MM.1S (cell line): Measurements from ENCODE around the gene RNLS.

Source experiments
- DNase-seq: peaks from one replicate; pipeline ENCODE4 v3.0.0-alpha.2; 2015
- H2AFZ ChIP-seq: fragments of 300-600 bp; sonication (generic); 2 replicates; pipeline ENCODE4 v1.6.0; 2016; ENCODE audit warnings: antibody characterized with exemption, low read length
- H3F3A ChIP-seq: fragments of 300-600 bp; sonication (generic); 2 replicates; pipeline ENCODE4 v1.6.1; 2016; ENCODE audit warnings: mild to moderate bottlenecking, antibody characterized with exemption, low read length, moderate library complexity, mixed read lengths; ENCODE audit not compliant: insufficient read depth
- H3K27ac ChIP-seq: fragments of 300-600 bp; sonication (generic); 2 replicates; pipeline ENCODE4 v1.5.1; 2016; ENCODE audit warnings: mild to moderate bottlenecking, low read length
- H3K27me3 ChIP-seq: fragments of 300-600 bp; sonication (generic); replicated peaks from 2 replicates; pipeline ENCODE4 v1.6.0; 2016; ENCODE audit warnings: low read length; ENCODE audit not compliant: insufficient read depth
- H3K36me3 ChIP-seq: fragments of 300-600 bp; sonication (generic); replicated peaks from 2 replicates; pipeline ENCODE4 v1.6.1; 2016; ENCODE audit warnings: mild to moderate bottlenecking, low read length, mixed read lengths; ENCODE audit not compliant: insufficient read depth
- H3K4me1 ChIP-seq: fragments of 300-600 bp; sonication (generic); 2 replicates; pipeline ENCODE4 v1.6.1; 2016; ENCODE audit warnings: low read length, mixed read lengths
- H3K4me2 ChIP-seq: fragments of 300-600 bp; sonication (generic); 2 replicates; pipeline ENCODE4 v1.6.0; 2016; ENCODE audit warnings: low read depth, low read length
- H3K4me3 ChIP-seq: fragments of 300-600 bp; sonication (generic); 2 replicates; pipeline ENCODE4 v1.5.1; 2016; ENCODE audit warnings: low read length, mixed read lengths
- H3K79me2 ChIP-seq: fragments of 300-600 bp; sonication (generic); 2 replicates; pipeline ENCODE4 v1.6.1; 2016; ENCODE audit warnings: mixed run types, low read length, mixed read lengths
- H3K9ac ChIP-seq: fragments of 300-600 bp; sonication (generic); 2 replicates; pipeline ENCODE4 v1.6.1; 2016; ENCODE audit warnings: low read length, mixed read lengths
- H3K9me2 ChIP-seq: fragments of 300-600 bp; sonication (generic); replicated peaks from 2 replicates; pipeline ENCODE4 v1.6.1; 2016; ENCODE audit warnings: mild to moderate bottlenecking, low read length, mixed read lengths; ENCODE audit not compliant: insufficient read depth
- H3K9me3 ChIP-seq: fragments of 300-600 bp; sonication (generic); replicated peaks from 2 replicates; pipeline ENCODE4 v1.6.1; 2016; ENCODE audit warnings: mild to moderate bottlenecking, low read length, mixed read lengths; ENCODE audit not compliant: insufficient read depth
- H4K20me1 ChIP-seq: fragments of 300-600 bp; sonication (generic); 2 replicates; pipeline ENCODE4 v1.6.1; 2016; ENCODE audit warnings: mild to moderate bottlenecking, low read length, moderate library complexity, mixed read lengths; ENCODE audit not compliant: insufficient read depth
- CTCF ChIP-seq: fragments of 300-600 bp; sonication (generic); IDR thresholded peaks from 2 replicates; pipeline ENCODE4 v1.5.1; 2016; ENCODE audit warnings: antibody characterized with exemption, low read length, mixed read lengths
- EZH2 ChIP-seq: fragments of 300-600 bp; sonication (generic); optimal IDR thresholded peaks from 2 replicates; pipeline ENCODE3; 2017; ENCODE audit warnings: low read depth, mild to moderate bottlenecking, antibody characterized with exemption, low read length, mixed read lengths
- EZH2phosphoT487 ChIP-seq: fragments of 300-600 bp; sonication (generic); IDR thresholded peaks from 2 replicates; pipeline ENCODE4 v1.6.1; 2018; ENCODE audit warnings: antibody characterized with exemption, low read length

Gene RNLS

GRCh38 chr10:88582806-88583583 is at the start of gene RNLS:
RNLS (minus strand) TSS chr10:88583318.
- peak within 1 kb of the TSS; percentile 93 for H3K27ac ChIP-seq
- H3K79me2 ChIP-seq, result no peaks in the 10 kb centered on the region
- TF ChIP-seq EZH2phosphoT487 (no peak), CTCF (peak; percentile 79), EZH2 (no peak)

GRCh38 chr10:88624840-88625239 is 41.7 kb upstream of the RNLS start:
- no peaks in the 10 kb centered on the region for H3K9me3 ChIP-seq
- no peak overlapping the region for H3K4me3 ChIP-seq
- H3K9me2 ChIP-seq, result no peaks in the 10 kb centered on the region
- no peaks in the 10 kb centered on the region for H3K4me1 ChIP-seq
- H3K36me3 ChIP-seq, result no peaks in the 10 kb centered on the region
- H3K79me2 ChIP-seq, result no peaks in the 10 kb centered on the region
- no peak overlapping the region for H3K27ac ChIP-seq
- no peak overlapping the region for H3K4me2 ChIP-seq
- no peaks in the 10 kb centered on the region for H3K27me3 ChIP-seq
- no peak for TF ChIP-seq EZH2phosphoT487
- no peak for TF ChIP-seq EZH2
- no peak for TF ChIP-seq CTCF
- H3F3A ChIP-seq, result no peaks in the 10 kb centered on the region
- DNase-seq, result no peak
- H4K20me1 ChIP-seq, result no peaks in the 10 kb centered on the region
- H2AFZ ChIP-seq, result no peak overlapping the region
- no peak overlapping the region for H3K9ac ChIP-seq

More at GRCh38 chr10:88582806-88583583, at the start of gene RNLS:
- no peaks in the 10 kb centered on the region for H3K9me2 ChIP-seq
- H3K27me3 ChIP-seq, result no peaks in the 10 kb centered on the region
- no peaks in the 10 kb centered on the region for H3K9me3 ChIP-seq
- no peaks in the 10 kb centered on the region for H4K20me1 ChIP-seq
- peaks cover 15% of the 10 kb centered on the region for H3F3A ChIP-seq
- peak within 1 kb of the TSS; percentile 99 for H2AFZ ChIP-seq
- peak within 1 kb of the TSS; percentile 95 for H3K9ac ChIP-seq
- peak; percentile 79 for DNase-seq
- H3K4me2 ChIP-seq, result peak within 1 kb of the TSS; percentile 93
- H3K4me3 ChIP-seq, result peak within 1 kb of the TSS; percentile 90
- no peaks in the 10 kb centered on the region for H3K36me3 ChIP-seq
- H3K4me1 ChIP-seq, result peaks cover 12% of the 10 kb centered on the region; the same call in 1 of the 2 replicates

DNA sequence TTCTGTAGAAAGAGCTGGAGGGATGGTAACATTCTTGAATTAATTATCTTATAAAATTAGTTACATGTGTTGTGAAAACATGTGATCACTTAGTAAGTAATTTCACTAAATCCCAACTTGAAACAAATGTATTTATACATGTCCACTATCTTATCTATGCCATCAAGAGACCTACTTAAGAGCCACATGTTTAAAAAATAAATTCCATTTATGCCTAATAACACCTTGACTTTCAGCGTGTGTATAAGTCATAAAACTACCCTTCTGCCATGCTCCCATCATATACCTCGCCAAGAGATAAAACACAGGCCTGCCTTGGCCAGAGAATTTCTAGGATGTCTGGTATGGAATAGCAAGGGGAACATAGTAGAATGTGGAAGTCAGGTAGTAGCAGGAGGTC is 40.7 kb upstream of the RNLS start:
- Histone ChIP-seq H3K27ac (no peak overlapping the region), H3K9me3 (no peaks in the 10 kb centered on the region), H3K27me3 (no peaks in the 10 kb centered on the region), H3K36me3 (no peaks in the 10 kb centered on the region), H3K9ac (no peak overlapping the region), H3K4me2 (no peak overlapping the region), H3K79me2 (no peaks in the 10 kb centered on the region), H3F3A (no peaks in the 10 kb centered on the region), H2AFZ (no peak overlapping the region), H4K20me1 (no peaks in the 10 kb centered on the region), H3K4me1 (no peaks in the 10 kb centered on the region), H3K4me3 (no peak overlapping the region), H3K9me2 (no peaks in the 10 kb centered on the region)
- no peak for TF ChIP-seq EZH2
- no peak for TF ChIP-seq EZH2phosphoT487
- no peak for TF ChIP-seq CTCF
- DNase-seq, result no peak
